ENCODE data around the gene GPR155.
"Not testable (repeated sequence)": the region's sequence is repeated elsewhere in the genome, so short reads cannot be mapped to it uniquely, and the experiment has no call there.

The GPR155 gene

DNA sequence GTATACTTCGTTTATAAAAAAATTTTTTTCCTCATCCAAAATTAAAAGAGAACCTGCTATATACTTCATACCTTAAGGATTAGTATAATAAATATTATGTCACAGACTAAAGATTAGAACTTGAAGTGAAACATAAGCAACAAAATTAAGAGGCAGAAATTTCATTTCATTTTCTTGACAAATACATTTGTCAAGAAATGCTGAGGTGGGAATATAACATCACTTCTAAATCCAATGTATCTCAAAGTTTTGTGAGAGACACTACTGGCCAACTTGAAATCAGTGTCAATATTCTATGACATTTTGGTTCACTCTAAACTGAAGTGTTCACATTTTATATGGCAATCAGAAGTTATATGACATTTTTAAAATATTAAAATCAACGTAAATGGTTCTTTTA is 47.5 kb downstream of the GPR155 start:
- DNase-seq (ENCODE audit: low read depth) = no peak

DNA sequence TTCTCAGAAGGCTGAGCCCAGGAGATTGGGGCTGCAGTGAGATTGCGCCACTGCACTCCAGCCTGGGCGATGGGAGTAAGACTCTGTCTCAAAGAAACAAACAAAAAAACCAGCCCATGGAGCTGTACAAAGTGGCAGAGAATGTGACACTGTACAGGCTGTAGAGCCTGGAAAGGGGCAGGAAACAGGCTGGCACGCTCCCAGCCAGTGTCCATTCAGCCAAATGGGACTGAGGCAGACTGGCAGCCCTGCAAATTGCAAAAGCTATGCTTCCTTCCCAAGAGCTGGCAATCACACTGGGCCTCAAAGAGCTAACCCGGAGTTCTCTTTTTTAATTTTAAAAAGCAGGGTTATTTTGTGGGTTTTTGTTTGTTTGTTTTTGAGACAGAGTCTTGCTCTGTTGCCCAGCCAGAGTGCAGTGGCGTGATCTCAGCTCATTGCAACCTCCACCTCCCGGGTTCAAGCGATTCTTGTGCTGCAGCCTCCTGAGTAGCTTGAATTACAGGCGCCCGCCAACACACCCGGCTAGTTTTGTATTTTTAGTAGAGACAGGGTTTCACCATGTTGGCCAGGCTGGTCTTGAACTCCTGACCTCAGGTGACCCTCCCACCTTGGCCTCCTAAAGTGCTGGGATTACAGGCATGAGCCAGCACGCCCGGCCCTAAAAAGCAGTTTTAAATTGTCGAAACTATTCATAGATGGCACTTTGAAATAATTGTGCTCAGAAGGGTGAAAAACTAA is 48.5 kb downstream of the GPR155 start:
- no peak for DNase-seq (ENCODE audit: low read depth)

DNA sequence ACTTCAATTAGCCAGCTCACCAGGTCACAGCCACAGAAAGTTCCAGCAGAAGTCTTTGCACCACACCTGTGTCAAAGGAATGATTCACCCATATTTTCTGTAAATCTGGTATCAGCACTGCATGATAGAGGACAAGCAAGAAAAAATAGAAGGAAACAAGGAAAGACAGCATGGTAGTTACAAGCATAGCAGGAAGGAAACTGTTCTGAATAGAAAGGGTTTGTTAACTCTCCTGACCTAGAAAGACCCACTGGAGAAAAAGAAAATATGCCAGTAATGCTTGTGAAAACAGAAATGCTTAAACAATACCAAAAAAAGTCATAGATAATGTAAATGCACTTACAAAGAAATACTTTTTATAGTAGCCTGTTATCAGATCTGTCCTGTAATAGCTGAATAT is 50.5 kb downstream of the GPR155 start:
- DNase-seq (ENCODE audit: low read depth) = no peak

DNA sequence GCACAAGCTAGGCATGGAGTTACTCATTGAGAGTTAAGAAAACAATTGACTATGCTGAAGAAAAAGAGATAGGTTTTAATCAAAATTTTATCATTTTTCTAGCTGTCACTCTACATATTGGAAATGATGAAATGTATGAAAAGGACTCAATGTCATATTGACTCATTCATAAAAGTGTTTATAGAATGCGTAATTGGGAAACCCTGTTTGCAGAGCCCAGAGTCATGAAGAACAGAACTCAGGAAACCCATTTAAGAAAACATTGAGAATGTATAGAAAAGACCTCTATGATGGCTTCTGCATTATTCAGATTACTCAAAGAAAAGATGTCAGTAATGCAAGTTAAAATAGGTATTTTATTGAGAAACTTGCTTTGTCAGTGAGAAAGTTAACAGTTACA is 54.9 kb downstream of the GPR155 start:
- DNase-seq (ENCODE audit: low read depth) = no peak

DNA sequence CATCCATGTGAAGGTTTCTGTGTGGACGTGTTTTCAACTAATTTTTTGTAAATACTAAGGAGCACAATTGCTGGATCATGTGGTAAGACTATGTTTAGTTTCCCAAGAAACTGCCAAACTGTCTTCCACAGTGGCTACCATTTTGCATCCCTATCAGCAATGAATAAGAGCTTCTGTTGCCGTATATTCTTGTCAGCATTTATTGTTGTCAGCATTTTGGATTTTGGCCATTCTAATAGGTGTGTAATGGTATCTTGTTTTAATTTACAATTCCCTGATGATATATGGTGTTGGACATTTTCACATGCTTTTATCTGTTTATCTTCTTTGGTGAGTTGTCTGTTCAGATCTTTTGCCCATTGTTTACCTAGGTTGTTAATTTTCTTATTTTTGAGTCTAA is 56.8 kb downstream of the GPR155 start:
- DNase-seq (ENCODE audit: low read depth) = no peak

DNA sequence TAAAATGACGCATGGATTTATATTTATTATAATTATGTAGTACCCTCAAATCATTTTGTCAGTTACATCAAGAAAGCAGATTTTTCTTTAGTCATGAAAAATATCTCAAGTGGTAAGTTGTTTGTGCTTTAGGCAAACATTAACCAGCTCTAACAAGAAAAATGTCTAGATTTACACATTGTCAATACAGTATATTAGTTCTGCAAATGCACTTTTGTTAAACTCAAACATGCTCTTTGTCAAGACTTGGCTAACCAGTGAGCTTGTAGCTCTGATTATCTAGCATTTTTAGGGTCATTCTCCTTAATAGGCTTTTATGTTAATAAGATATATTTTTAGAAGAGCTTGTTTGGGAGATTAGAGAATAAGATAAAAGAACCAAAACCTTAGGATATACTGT is 58.6 kb downstream of the GPR155 start:
- DNase-seq (ENCODE audit: low read depth) = no peak

DNA sequence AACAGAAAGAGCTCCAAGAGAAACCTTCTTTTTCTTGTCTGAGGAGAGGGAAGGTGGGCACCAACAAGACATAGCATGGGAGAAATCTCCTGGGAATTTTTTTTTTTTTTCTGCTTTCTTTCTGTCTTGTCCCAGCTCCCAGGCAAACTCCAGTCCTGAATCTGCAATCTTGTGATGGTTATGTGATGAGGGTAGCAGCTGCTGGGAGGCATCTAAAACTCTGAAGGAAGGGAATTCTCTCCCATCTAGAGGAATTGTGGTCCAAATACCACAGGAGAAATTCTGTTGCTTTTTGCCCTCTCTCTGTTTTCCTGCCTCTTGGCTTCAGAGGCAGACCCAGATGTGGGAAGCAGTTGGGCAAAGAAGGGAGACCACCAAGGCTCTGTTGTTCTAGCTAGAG is 74.6 kb downstream of the GPR155 start:
- DNase-seq (ENCODE audit: low read depth) = no peak

DNA sequence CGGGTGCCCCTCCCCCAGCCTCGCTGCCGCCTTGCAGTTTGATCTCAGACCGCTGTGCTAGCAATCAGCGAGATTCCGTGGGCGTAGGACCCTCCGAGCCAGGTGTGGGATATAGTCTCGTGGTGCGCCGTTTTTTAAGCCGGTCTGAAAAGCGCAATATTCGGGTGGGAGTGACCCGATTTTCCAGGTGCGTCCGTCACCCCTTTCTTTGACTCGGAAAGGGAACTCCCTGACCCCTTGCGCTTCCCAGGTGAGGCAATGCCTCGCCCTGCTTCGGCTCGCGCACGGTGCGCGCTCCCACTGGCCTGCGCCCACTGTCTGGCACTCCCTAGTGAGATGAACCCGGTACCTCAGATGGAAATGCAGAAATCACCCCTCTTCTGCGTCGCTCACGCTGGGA is 76.8 kb downstream of the GPR155 start:
- not testable (repeated sequence) for DNase-seq (ENCODE audit: low read depth)

DNA sequence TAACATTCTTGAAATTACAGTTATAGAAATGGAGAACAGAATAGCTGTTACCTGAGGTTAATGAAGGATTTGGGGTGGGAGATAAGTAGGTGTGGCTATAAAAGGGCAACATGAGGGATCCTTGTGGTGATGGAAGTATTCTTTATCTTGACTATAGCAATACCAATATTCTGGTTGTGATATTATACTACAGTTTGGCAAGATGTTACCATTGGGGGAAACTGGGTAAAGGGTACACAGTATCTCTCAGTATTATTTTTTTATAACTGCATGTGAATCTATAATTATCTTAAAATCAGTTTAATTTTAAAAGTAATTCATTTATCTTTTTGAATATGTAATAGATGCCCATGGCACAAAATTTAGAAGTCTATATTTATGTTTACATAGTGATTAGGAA is 83.2 kb downstream of the GPR155 start:
- no peak for DNase-seq (ENCODE audit: low read depth)

DNA sequence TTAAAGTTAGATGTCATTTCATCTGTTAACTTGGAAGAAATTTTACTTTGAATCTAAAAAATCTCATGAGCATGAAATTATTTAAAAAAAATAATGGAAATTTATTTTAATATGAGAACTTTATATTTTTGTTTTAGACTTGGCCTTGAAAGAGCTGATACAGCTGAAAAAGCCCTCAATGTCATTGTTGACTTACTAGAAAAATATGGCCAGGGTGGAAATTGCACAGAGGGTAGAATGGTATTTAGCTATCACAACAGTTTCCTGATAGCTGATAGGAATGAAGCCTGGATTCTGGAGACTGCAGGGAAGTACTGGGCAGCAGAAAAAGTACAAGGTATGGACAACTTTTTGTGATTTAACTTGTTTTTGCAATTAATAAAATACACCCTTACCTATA is 86.0 kb downstream of the GPR155 start:
- DNase-seq (ENCODE audit: low read depth) = no peak

DNA sequence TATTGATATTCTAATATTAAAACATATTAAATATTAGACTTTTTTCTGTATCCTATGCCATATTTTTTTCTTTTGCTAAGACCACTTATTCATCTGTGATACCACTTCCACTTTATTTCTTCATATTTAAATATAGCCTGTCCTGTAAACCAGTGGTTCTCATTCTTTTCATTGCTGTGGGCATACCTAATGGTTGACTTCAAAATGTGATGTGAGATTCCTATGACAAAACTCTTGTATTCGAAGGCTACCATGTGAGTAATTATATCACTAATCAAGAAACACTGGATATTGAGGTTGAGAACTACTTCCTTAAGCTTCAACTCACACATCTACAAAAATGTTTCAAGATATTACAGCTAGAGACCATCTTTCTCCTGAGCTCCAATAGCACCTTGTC is 87.7 kb downstream of the GPR155 start:
- no peak for DNase-seq (ENCODE audit: low read depth)

DNA sequence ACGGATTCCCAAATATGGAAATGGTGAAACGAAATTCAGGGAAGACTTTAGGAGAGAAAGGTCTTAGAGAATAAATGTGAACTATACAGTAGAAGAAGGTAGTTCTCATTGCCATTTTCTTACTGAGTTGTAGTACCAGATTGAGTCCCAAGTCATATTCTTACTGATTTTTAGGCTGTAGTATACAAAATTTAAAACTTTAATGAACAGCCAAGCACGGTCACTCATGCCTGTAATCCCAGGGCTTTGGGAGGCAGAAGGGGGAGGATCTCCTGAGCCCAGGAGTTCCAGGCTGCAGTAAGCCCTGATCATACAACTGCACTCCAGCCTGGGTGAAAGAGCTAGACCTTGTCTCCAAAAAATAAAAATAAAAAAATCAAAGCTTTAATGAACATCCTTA is 89.1 kb downstream of the GPR155 start:
- no peak for DNase-seq (ENCODE audit: low read depth)

DNA sequence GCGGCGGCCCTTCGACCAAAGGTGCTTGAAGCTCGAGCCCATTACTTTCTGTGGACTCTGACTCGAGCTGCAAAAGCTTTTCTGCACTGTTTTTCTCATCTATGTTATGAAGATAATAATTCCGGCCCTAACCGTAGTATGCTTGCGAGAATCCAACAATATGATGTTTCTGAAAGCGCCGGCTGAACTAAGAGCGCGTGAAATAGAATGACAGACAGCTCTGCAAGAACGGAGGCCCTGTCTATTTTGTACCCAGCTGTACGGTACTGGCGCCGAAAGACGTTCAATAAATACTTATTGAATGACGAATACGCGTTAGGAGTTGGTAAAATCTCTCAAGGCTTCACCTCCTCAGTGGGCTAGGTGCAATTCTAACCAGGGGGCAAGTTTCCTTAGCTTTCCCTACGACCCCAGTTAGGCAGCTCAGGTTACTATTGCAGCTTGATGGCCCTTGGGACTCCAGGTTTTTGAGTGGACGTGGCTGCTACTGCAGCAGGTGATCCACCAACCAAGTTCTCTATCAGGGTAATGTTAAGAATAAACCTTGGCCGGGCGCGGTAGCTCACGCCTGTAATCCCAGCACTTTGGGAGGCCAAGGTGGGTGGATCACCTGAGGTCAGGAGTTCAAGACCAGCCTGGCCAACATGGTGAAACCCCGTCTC is 90.7 kb downstream of the GPR155 start:
- no peak for DNase-seq (ENCODE audit: low read depth)

DNA sequence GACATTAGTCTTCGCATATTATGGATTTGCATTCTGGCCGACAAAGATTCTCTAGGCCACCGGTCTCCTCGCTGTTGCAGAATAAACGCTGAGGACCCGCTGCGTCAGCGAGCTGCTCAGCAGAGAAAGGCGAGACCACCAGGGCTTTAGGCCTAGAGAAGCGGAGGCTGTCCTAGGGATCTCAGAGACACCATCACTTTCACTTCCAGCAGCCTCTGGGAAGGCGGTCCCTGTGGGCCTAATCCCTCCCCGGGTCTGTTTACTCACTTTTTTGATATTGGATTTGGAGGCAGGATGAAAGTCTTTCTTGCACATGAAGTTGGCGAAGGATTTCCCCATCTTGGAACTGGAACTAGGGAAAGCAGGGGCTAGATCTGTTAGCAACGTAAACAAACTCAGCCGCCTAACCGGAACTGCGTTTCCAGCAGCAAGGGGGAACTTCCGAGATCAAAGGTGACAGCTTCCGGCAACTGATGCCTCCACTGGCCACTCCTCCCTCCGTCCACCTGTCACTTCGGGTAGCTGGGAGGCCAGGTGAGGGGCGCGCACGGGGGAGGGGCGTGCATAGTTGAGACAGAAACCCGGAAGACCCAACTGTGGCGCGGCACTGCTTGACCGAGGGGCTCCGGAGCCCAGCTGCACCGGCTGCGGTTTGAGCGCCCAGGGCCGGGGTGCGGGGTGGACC is 91.4 kb downstream of the GPR155 start, which contains the start of gene SCRN3:
Gene SCRN3, plus strand, starts transcription at position 447 of the 685 bp plus-strand sequence. CDS start 2,554 bp downstream, outside the sequence.
- peak; percentile 58 for DNase-seq (ENCODE audit: low read depth)

DNA sequence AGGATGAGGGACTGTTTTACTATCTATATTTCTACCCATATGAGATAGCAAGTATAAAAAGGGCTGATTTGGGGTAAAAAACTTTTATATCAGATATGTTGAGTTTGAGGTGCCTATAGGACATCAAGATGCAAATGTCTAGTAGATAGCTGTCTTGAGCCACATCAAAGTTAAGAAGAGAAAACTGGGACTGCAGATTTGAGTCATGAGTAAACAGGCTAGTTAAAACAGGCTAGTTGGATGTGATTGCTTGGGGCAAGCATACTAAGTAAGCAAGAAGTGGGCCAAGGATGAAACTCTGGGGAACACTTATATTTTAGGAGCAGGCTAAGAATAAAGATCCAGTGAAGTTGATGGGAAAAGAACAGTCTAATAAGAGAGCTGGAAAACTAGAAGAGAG is 94.1 kb downstream of the GPR155 start:
- DNase-seq (ENCODE audit: low read depth) = no peak

DNA sequence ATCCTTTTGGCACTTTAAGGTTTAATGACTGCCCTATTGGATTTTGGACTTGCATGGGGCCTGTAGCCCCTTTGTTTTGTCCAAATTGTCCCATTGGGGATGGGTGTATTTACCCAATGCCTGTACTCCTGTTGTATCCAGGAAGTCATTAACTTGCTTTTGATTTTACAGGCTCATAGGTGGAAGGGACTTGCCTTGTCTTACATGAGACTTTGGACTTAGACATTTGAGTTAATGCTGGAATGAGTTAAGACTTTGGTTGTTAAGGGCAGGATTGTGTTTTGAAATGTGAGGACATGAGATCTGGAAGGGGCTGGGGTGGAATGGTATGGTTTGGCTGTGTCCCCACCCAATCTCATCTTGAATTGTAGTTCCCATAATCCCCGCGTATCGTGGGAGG is 96.5 kb downstream of the GPR155 start:
- DNase-seq (ENCODE audit: low read depth) = not testable (repeated sequence)

DNA sequence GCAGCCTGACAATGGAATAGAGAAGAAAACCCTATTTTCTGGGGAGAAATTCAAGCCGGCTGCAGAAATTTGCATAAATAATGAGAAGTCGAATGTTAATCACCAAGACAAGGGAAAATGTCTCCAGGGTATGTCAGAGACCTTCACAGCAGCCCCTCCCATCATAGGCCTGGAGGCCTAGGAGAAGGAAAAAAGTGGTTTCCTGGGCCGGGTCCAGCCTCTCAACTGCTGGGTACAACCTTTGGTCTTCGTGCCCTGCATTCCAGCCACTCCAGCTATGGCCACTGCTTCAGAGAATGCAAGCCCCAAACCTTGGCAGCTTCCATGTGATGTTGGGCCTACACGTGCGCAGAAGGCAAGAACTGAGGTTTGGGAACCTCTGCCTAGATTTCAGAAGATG is 97.3 kb downstream of the GPR155 start:
- DNase-seq (ENCODE audit: low read depth) = no peak

DNA sequence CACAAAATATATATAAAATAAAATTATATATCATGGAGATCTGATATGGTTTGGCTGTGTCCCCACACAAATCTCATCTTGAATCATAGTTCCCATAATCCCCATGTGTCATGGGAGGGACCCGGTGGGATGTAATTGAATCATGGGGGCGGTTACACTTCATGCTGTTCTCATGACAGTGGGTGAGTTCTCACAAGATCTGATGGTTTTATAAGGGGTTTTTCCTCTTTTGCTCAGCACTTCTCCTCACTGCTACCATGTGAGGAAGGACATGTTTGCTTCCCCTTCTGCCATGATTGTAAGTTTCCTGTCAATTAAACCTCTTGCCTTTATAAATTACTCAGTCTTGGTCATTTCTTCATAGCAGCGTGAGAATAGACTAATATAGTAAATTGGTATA is 98.1 kb downstream of the GPR155 start:
- not testable (repeated sequence) for DNase-seq (ENCODE audit: low read depth)

DNA sequence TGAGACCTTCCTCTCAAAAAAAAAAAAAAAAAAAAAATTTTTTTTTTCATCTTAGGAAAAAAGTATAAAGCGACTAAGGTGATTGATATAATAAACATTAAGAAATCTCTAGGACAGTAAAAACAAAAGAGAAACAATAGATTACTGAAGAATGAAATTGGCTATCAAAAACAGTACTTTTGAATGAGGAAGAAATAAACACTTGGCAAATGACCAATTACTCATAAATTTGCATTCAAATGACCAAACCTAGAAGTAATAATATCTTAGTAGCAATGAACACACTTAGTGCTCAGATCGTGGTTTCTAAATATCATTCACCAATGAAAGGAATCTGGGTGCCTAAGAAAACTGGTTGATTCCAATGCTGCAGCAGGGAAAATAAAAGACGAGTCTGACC is 101.6 kb downstream of the GPR155 start:
- DNase-seq (ENCODE audit: low read depth) = no peak

DNA sequence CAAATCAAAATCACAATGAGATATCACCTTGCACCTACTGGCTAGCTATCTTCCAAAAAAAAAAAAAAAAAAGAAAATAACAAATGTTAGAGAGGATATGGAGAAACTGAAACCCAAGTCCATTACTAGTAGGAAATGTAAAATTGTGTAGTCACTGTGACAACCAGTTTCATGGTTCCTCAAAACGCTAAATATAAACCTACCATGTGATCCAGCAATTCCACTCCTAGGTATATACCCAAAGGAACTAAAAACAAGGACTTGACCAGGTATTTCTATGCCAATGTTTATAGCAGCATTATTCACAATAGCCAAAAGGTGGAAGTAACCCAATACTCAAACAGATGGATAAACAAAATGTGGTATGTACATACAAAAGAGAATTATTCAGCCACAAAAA is 103.0 kb downstream of the GPR155 start:
- no peak for DNase-seq (ENCODE audit: low read depth)

All from stimulated activated CD8-positive, alpha-beta memory T cell treated with anti-CD3 and anti-CD28 coated beads, Interleukin-12 subunit alpha, Interleukin-12 subunit beta, amount 100 ng/mL, for 4 hours (primary cell).